HCT116 (cell line): Measurements from ENCODE around the gene LCN10. TPM values are rescaled to one million over a fixed set of nuclear protein-coding genes. Genes with fewer than 3 reads are reported as not detected.

Source experiments
- ATAC-seq: fragments of 200-7000 bp; cut with Tn5 transposase; 2 replicates; pipeline ENCODE4 v1.9.1; 2020; ENCODE audit warnings: mild to moderate bottlenecking, moderate library complexity
- BruUV-seq: library from RNA; stranded (reverse); fragments of 400-500 nt; replicated peaks from 2 replicates; lab custom pipeline; 2021; lab: Mats Ljungman, UMichigan
- CTCF ChIA-PET: fragments of 300-600 bp; sonication (Branson Sonifier 250); formaldehyde crosslinking; loops from one replicate; lab custom pipeline; 2021; ENCODE audit warnings: antibody characterized with exemption; lab: Charles Lee
- POLR2A ChIA-PET: fragments of 300-600, 350-600 bp; sonication (Branson Sonifier 250); formaldehyde crosslinking; loops from one replicate; lab custom pipeline; 2021; ENCODE audit warnings: antibody characterized with exemption; lab: Charles Lee
- RAD21 ChIA-PET, 2 experiments: fragments of 300-600 bp; sonication (Branson Sonifier 250); formaldehyde crosslinking; loops; one replicate each; lab custom pipeline; 2023; ENCODE audit warnings: low total read pairs in 2 of 2; ENCODE audit not compliant: uncharacterized antibody in 2 of 2, unreplicated experiment in 2 of 2, low non-redundant PET in 1 of 2; lab: Charles Lee
- DNase-seq: peaks from one replicate; pipeline ENCODE4 v3.0.0-alpha.2; 2010; ENCODE audit warnings: low read depth, low spot score
- H2AFZ ChIP-seq: fragments of 200-600 bp; shearing (Covaris generic), sonication (generic); 2 replicates; pipeline ENCODE4 v1.6.1; 2017; ENCODE audit warnings: low read depth, mixed run types, mixed read lengths, antibody characterized with exemption, low read length; ENCODE audit not compliant: poor library complexity, severe bottlenecking
- H3K27ac ChIP-seq: 2 replicates; pipeline ENCODE4 v1.5.1; 2012; ENCODE audit warnings: low read depth, low read length
- H3K27me3 ChIP-seq: fragments of 200-600 bp; sonication (generic); 2 replicates; pipeline ENCODE4 v1.6.1; 2016; ENCODE audit warnings: mixed run types, low read length, mixed read lengths; ENCODE audit not compliant: insufficient read depth
- H3K36me3 ChIP-seq, 2 experiments: fragments of 200-500 bp in 1 of 2; fragments of 200-600 bp in 1 of 2; sonication (Bioruptor generic) in 1 of 2; sonication (generic) in 1 of 2; 2 replicates each; pipeline versions ENCODE4 v1.5.1 to v1.6.1; 2014 to 2016; ENCODE audit warnings: low read length in 2 of 2, inconsistent platforms in 1 of 2, mixed read lengths in 1 of 2, mixed run types in 1 of 2; ENCODE audit not compliant: insufficient read depth in 2 of 2, control insufficient read depth in 1 of 2
- H3K4me1 ChIP-seq, 2 experiments: fragments of 200-600 bp in 1 of 2; sonication (generic) in 1 of 2; 2 replicates each; pipeline versions ENCODE4 v1.5.1 to v1.6.1; 2012 to 2017; ENCODE audit warnings: low read length in 2 of 2, inconsistent platforms in 1 of 2, mild to moderate bottlenecking in 1 of 2, mixed read lengths in 1 of 2, mixed run types in 1 of 2, moderate library complexity in 1 of 2; ENCODE audit not compliant: insufficient read depth in 2 of 2, control insufficient read depth in 1 of 2
- H3K4me2 ChIP-seq: fragments of 200-600 bp; sonication (generic); 2 replicates; pipeline ENCODE4 v1.6.1; 2017; ENCODE audit warnings: mixed run types, low read length, mixed read lengths
- H3K4me3 ChIP-seq, 2 experiments: fragments of 200-600 bp in 1 of 2; sonication (generic) in 1 of 2; replicated peaks in 1 of 2; 2 replicates each; pipeline ENCODE4 v1.5.1; 2011 to 2016; ENCODE audit warnings: low read length in 2 of 2, control low read depth in 1 of 2, low read depth in 1 of 2, mild to moderate bottlenecking in 1 of 2, mixed read lengths in 1 of 2, mixed run types in 1 of 2
- H3K79me2 ChIP-seq: fragments of 200-600 bp; sonication (generic); 2 replicates; pipeline ENCODE4 v1.6.1; 2017; ENCODE audit warnings: mild to moderate bottlenecking, mixed run types, low read length, moderate library complexity, mixed read lengths; ENCODE audit not compliant: insufficient read depth
- H3K9ac ChIP-seq: fragments of 200-600 bp; sonication (generic); 2 replicates; pipeline ENCODE4 v1.6.1; 2016; ENCODE audit warnings: low read length, mixed read lengths
- H3K9me2 ChIP-seq: fragments of 200-600 bp; sonication (generic), shearing (Covaris generic); 2 replicates; pipeline ENCODE4 v1.6.1; 2017; ENCODE audit warnings: mixed run types, mild to moderate bottlenecking, moderate library complexity; ENCODE audit not compliant: insufficient read depth
- H3K9me3 ChIP-seq, 2 experiments: fragments of 200-500 bp in 1 of 2; fragments of 200-600 bp in 1 of 2; sonication (Bioruptor generic) in 1 of 2; sonication (generic) in 1 of 2; 2 replicates each; pipeline ENCODE4 v1.6.1; 2014 to 2017; ENCODE audit warnings: low read length in 2 of 2, mixed read lengths in 2 of 2, inconsistent platforms in 1 of 2, low read depth in 1 of 2, mild to moderate bottlenecking in 1 of 2, mixed run types in 1 of 2, moderate library complexity in 1 of 2; ENCODE audit not compliant: control insufficient read depth in 1 of 2, insufficient read depth in 1 of 2
- H4K20me1 ChIP-seq: fragments of 200-600 bp; sonication (generic), shearing (Covaris generic); 2 replicates; pipeline ENCODE4 v1.6.1; 2017; ENCODE audit warnings: mixed run types, mild to moderate bottlenecking, moderate library complexity; ENCODE audit not compliant: insufficient read depth
- CBX3 ChIP-seq: IDR thresholded peaks from 2 replicates; pipeline ENCODE4 v1.6.1; 2012; ENCODE audit warnings: low read depth
- EGR1 ChIP-seq: IDR thresholded peaks from 2 replicates; pipeline ENCODE4 v1.6.1; 2012; ENCODE audit warnings: low read depth
- EZH2phosphoT487 ChIP-seq: fragments of 200-600 bp; IDR thresholded peaks from 2 replicates; pipeline ENCODE4 v1.6.1; 2018; ENCODE audit warnings: antibody characterized with exemption, borderline replicate concordance
- FOSL1 ChIP-seq: IDR thresholded peaks from 2 replicates; pipeline ENCODE4 v1.6.1; 2012; ENCODE audit warnings: low read depth
- POLR2A ChIP-seq: IDR thresholded peaks from 2 replicates; pipeline ENCODE4 v1.7.0; 2011; ENCODE audit warnings: borderline replicate concordance; ENCODE audit not compliant: insufficient read depth, insufficient read length; ENCODE audit errors: extremely low read depth
- REST ChIP-seq: IDR thresholded peaks from 2 replicates; pipeline ENCODE4 v1.6.1; 2012; ENCODE audit warnings: low read depth
- SP1 ChIP-seq: IDR thresholded peaks from 2 replicates; pipeline ENCODE4 v1.6.1; 2012; ENCODE audit warnings: low read depth
- TCF7L2 ChIP-seq: IDR thresholded peaks from 2 replicates; pipeline ENCODE4 v1.7.0; 2011; ENCODE audit warnings: borderline replicate concordance, inconsistent platforms; ENCODE audit not compliant: insufficient read depth, insufficient read length; ENCODE audit errors: extremely low read depth
- ZFX ChIP-seq: fragments of 450-650 bp; IDR thresholded peaks from 2 replicates; pipeline ENCODE4 v1.6.1; 2017
- ZNF274 ChIP-seq: fragments of 200-500 bp; sonication (Bioruptor generic); IDR thresholded peaks from 2 replicates; pipeline ENCODE4 v1.6.1; 2014; ENCODE audit warnings: mild to moderate bottlenecking, low read depth, low read length, inconsistent platforms
- intact Hi-C: fragments of 100-400 bp; cut with micrococcal nuclease; formaldehyde crosslinking; loops from 2 replicates; pipeline ENCODE4 v1.10.0; 2022
- total RNA-seq: library from RNA; stranded (reverse); gene quantifications from one replicate; pipeline ENCODE4 v1.2.1, GENCODE V29; 2021; ENCODE audit not compliant: unreplicated experiment
- TF ChIP-seq, protein P1 (sequence below), 3 experiments: fragments of 200-600 bp in 1 of 3; sonication (generic) in 1 of 3; IDR thresholded peaks in 2 of 3; conservative IDR thresholded peaks in 1 of 3; 2 replicates each; pipeline ENCODE4 v1.5.1; 2012 to 2017; ENCODE audit warnings: low read depth in 2 of 3, low read length in 2 of 3, antibody characterized with exemption in 1 of 3, borderline replicate concordance in 1 of 3, control low read depth in 1 of 3, mild to moderate bottlenecking in 1 of 3, mixed read lengths in 1 of 3, mixed run types in 1 of 3, moderate library complexity in 1 of 3; ENCODE audit not compliant: insufficient read depth in 1 of 3

Gene LCN10
- total RNA-seq, 1 experiment from 2014 or later, result not detected

DNA sequence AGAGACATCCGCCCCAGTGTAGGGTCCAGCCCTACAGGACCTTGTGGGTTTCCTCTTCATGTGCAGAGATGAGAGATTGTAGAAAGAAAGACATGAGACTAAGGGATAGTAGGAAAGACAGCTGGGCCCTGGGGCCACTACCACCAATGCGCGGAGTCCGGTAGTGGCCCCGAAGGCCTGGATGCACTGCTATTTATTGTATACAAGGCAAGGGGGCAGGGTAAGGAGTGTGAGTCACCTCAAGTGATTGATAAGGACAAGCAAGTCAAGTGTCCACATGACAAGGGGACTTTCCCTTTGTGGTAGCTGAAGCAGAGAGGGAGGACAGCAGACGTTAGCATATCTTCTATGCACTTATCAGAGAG, 42.2 kb upstream of the LCN10 start:
- TF ChIP-seq EGR1, result no peak
- no peak for TF ChIP-seq ZNF274
- TF ChIP-seq ZFX, result no peak
- no peak for TF ChIP-seq EZH2phosphoT487
- TF ChIP-seq, protein P1, sequence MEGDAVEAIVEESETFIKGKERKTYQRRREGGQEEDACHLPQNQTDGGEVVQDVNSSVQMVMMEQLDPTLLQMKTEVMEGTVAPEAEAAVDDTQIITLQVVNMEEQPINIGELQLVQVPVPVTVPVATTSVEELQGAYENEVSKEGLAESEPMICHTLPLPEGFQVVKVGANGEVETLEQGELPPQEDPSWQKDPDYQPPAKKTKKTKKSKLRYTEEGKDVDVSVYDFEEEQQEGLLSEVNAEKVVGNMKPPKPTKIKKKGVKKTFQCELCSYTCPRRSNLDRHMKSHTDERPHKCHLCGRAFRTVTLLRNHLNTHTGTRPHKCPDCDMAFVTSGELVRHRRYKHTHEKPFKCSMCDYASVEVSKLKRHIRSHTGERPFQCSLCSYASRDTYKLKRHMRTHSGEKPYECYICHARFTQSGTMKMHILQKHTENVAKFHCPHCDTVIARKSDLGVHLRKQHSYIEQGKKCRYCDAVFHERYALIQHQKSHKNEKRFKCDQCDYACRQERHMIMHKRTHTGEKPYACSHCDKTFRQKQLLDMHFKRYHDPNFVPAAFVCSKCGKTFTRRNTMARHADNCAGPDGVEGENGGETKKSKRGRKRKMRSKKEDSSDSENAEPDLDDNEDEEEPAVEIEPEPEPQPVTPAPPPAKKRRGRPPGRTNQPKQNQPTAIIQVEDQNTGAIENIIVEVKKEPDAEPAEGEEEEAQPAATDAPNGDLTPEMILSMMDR (IDR thresholded peaks at IDR 0.05 in 2 of 3, conservative IDR thresholded peaks at IDR 0.05 in 1 of 3; ENCODE audit: borderline replicate concordance in 1 of 3, insufficient read depth in 1 of 3, low read depth in 2 of 3, low read length in 2 of 3), result no peak
- no peak for TF ChIP-seq TCF7L2
- TF ChIP-seq POLR2A, result no peak
- TF ChIP-seq SP1, result no peak
- TF ChIP-seq REST, result no peak
- TF ChIP-seq CBX3, result no peak
- no peak for TF ChIP-seq FOSL1
- TF ChIP-seq, all 23 proteins: peak for 0
- Histone ChIP-seq H3K9me2 (no peaks in the 10 kb centered on the region), H3K36me3 (no peaks in the 10 kb centered on the region), H3K4me2 (no peak overlapping the region), H3K79me2 (no peaks in the 10 kb centered on the region), H3K27me3 (no peaks in the 10 kb centered on the region), H3K27ac (no peak overlapping the region), H3K4me3 (no peak overlapping the region), H4K20me1 (no peaks in the 10 kb centered on the region), H3K4me1 (peaks cover 4 to 18% of the 10 kb centered on the region in 2 experiments; a peak in 3 of 4 replicates), H3K9me3 (no peaks in the 10 kb centered on the region), H2AFZ (peak overlapping the region; percentile 94), H3K9ac (no peak overlapping the region)
- intact Hi-C loops, result loop anchor here (1.0 to 10.0 kb wide), 3 partner anchors 27 to 440 kb away; partner anchors contain the start of genes CYSRT1, FBXW5, LCN8 and RNF208
- no TSS peak for BruUV-seq
- POLR2A ChIA-PET, result no interaction called here
- no peak for DNase-seq
- CTCF ChIA-PET, result no interaction called here
- no peak for ATAC-seq
- RAD21 ChIA-PET, result no interaction called here
